ENCODE results near the gene RIN2.

RIN2 gene, protein sequence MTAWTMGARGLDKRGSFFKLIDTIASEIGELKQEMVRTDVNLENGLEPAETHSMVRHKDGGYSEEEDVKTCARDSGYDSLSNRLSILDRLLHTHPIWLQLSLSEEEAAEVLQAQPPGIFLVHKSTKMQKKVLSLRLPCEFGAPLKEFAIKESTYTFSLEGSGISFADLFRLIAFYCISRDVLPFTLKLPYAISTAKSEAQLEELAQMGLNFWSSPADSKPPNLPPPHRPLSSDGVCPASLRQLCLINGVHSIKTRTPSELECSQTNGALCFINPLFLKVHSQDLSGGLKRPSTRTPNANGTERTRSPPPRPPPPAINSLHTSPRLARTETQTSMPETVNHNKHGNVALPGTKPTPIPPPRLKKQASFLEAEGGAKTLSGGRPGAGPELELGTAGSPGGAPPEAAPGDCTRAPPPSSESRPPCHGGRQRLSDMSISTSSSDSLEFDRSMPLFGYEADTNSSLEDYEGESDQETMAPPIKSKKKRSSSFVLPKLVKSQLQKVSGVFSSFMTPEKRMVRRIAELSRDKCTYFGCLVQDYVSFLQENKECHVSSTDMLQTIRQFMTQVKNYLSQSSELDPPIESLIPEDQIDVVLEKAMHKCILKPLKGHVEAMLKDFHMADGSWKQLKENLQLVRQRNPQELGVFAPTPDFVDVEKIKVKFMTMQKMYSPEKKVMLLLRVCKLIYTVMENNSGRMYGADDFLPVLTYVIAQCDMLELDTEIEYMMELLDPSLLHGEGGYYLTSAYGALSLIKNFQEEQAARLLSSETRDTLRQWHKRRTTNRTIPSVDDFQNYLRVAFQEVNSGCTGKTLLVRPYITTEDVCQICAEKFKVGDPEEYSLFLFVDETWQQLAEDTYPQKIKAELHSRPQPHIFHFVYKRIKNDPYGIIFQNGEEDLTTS

DNA sequence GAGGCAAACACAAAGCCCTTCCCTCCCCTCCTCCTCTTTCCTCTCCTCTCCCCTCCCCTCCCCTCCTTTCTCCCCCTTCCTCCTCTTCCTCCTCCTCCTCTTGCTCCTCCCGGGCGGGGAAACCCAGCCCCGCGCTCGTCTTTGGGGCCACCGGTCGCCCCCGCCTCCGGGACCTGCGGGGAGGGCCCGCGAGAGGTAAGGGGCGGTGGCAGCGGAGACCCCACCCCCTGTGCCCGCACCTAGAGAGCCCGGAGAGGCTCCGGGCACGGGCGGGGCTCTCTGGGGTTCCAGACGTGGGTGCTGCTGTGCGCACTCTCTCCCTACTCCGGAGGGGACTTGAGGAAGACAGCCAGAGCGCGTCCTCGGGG, at the start of gene RIN2:
Gene RIN2 (plus strand): TSS at position 126 of the 368 bp plus-strand sequence. CDS start 131,344 bp downstream, outside the sequence.
- in situ Hi-C loops (cut with HindIII; ENCODE audit: low pct_ligation_motif_present, low pct_unique_long_range_greater_than_20kb, low sequenced_read_pairs), result no loop called here
- DNase-seq, result no peak

DNA sequence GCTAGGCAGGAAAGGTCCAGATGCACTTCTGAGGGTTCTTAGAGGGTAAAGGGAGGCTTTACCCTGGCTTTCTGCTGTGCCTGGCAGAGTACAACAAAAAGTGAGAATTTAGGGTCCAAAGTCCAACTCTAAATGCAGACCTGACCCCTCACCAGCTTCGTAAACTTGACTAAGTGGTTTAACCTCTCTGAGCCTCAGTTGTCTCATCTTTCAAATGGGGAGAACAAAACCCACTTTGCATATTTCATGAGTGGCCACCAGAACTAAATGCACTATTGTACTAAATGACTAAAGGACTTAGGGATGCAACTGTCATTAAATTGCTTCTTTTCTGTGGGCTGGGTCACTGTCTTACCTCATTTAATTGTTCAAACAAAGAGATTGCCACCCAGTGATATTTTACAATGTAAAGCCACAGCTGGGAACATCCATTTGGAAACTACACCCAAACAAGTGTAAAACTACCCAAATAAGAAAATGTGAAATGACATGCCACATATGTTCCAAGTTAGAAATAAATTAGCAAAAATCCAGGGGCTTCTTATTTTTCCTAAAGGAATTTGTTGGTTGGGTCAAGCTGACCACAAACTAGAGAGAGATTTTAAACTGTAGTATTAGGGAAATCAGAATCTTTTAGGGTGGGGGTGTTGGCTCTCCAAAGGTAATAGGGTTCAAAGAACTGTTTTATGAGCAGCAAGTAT, 48.3 kb upstream of the RIN2 start:
- in situ Hi-C loops (cut with HindIII; ENCODE audit: low pct_ligation_motif_present, low pct_unique_long_range_greater_than_20kb, low sequenced_read_pairs), result no loop called here
- no peak for DNase-seq

DNA sequence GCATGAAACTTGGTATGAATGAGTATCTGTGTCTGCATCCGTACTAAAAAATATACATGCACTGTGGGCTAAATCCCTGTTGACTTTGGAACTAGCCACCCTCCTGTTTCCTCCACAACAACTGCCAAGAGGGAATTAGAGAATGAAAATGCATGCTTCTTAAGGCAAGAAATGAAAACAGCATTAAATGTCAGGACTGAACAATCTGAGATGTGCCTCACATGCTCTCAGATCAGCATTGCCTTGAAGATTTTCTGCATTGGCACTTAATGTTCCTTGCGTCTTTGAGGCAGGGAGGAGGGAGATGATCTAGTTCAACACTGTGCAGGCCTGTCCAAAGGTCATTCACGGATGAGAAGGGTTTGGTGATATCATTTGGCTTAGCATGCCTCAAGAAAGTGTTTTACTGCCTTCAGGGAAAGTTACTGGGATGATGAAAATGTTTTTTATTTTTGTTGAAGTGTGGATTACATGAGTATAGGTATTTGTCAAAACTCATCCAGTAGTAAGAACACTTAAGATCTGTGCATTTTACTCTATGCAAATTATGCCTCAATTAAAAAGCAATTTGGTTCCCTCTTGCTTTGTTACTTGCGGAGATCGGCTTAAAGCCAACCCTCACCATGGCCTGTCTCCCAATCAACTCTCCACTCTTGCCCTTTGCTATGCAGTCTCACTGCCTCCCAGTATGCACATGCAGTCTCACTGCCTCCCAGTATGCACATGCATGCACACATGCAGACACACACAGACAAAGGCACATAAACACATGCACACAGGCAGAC, 47.5 kb upstream of the RIN2 start:
- in situ Hi-C loops (cut with HindIII; ENCODE audit: low pct_ligation_motif_present, low pct_unique_long_range_greater_than_20kb, low sequenced_read_pairs), result no loop called here

DNA sequence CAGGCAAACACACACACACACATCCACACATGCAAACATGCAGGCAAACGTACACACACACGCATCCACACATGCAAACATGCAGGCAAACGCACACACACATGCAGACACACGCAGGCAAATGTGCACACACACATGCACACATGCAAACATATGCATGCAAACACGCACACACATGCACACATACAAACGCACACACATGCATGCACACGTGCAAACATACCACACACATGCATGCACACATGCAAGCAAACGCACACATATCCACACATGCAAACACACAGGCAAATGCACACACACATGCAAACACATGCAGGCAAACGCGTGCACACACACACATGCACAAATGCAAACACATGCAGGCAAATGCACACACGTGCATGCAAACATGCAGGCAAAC, 46.9 kb upstream of the RIN2 start:
- in situ Hi-C loops (cut with HindIII; ENCODE audit: low pct_ligation_motif_present, low pct_unique_long_range_greater_than_20kb, low sequenced_read_pairs), result no loop called here
- DNase-seq, result no peak

More for the DNA sequence above, 47.5 kb upstream of the RIN2 start:
- DNase-seq, result no peak

DNA sequence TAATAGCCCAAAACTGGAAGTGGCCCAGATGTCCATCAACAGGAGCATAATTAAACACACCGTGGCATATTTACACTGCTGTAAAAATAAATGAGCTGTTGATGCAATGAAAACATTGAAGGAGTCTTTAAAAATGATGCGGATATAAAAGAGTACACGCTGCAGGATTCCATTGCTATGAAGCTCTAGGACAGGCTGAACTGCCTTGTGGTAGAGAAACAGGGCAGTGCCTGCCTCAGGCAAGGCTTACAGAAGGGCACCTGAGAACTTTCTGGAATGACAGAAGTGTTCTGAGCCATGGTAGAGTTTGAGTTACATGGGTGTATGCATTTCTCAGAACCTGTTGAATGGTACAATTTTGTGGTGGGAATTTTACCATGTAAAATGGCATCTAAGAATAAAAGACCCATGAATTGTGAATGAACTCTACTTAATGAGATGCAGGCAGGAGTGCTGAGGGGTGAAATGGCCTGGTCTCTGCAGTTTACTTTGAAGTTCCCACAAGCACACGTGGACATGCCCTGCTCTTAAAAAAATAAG, 45.3 kb upstream of the RIN2 start:
- no peak for DNase-seq
- in situ Hi-C loops (cut with HindIII; ENCODE audit: low pct_ligation_motif_present, low pct_unique_long_range_greater_than_20kb, low sequenced_read_pairs), result no loop called here

DNA sequence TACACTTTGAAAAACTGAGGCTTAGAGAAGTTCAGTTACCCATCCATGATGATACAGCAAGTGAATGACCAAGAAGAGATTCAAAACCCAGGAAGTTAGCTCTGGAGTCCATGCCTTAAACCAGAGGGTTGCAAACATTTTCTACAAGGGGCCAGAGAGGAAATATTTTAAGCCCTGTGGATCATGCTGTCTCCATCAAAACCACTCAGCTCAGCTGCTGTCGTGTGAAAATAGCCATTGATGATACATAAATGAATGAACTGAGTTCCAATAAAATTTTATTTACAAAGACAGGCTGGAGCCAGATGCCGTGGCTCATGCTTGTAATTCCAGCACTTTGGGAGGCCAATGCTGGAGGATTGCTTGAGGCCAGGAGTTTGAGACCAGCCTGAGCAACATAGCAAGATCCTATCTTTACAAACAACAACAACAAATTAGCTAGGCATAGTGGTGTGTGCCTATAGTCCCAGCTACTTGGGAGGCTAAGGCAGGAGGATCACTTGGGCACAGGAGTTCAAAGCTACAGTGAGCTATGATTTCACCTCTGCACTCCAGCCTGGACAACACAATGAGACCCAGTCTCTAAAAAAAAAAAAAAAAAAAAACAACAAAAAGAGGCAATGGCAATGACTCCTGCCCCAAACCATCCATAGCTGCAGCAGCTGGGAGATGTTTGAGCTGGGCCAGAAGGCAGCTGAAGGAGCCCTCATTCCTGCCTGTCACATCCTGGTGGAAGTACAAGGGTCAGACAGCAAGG, 44.1 kb upstream of the RIN2 start:
- in situ Hi-C loops (cut with HindIII; ENCODE audit: low pct_ligation_motif_present, low pct_unique_long_range_greater_than_20kb, low sequenced_read_pairs), result no loop called here
- DNase-seq, result no peak

DNA sequence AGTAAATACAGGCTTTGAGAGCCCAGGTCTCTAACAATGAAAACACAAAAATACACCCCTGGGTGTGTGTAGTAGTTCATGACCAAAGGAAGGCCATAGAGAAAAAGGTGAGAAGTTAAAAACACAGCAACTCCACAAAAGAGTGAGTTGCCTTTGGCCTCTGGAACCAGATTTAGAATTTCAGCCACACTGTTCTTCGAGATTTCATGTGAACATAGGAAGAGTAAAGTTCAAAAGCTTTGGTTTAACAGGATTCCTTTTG, 43.5 kb upstream of the RIN2 start:
- DNase-seq, result no peak
- in situ Hi-C loops (cut with HindIII; ENCODE audit: low pct_ligation_motif_present, low pct_unique_long_range_greater_than_20kb, low sequenced_read_pairs), result no loop called here

DNA sequence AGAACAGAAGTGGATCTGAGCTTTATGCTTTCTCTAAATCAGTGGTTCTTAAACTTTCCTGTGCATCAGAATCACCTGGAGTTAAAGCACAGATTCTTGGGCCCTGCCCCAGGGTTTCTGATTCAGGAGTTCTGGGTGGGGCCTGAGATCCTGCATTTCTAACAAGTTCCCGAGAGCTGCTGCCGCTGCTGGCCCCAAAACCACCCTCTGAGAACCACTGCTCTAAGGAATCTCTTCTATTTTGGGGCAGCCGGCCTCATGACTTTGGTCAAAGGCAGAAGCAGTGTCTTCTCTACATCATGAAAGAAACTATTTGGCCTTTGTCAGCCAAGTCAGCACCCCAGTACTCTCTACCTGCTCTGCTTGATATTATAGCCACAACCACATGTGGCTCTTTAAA, 42.1 kb upstream of the RIN2 start:
- DNase-seq, result no peak
- in situ Hi-C loops (cut with HindIII; ENCODE audit: low pct_ligation_motif_present, low pct_unique_long_range_greater_than_20kb, low sequenced_read_pairs), result no loop called here

DNA sequence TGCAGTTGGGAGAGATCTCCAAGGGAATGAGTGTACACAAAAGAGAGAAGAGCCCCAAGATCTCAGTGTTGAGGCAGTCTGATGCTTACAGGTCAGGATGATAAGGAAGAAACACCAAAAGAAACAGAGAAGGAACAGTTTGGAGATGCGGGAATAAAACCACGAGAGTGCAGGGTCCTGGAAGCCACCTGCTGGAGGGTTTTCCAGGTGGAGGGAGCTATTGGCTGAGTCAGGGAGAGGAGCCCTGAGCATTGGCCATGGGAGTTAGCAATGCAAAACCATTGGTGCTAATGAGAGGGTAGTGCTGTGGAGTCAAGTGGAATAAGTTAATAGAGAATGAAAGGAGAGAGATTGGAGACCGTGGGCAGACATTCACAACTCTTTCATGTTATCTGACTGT, 39.2 kb upstream of the RIN2 start:
- no peak for DNase-seq
- in situ Hi-C loops (cut with HindIII; ENCODE audit: low pct_ligation_motif_present, low pct_unique_long_range_greater_than_20kb, low sequenced_read_pairs), result no loop called here

DNA sequence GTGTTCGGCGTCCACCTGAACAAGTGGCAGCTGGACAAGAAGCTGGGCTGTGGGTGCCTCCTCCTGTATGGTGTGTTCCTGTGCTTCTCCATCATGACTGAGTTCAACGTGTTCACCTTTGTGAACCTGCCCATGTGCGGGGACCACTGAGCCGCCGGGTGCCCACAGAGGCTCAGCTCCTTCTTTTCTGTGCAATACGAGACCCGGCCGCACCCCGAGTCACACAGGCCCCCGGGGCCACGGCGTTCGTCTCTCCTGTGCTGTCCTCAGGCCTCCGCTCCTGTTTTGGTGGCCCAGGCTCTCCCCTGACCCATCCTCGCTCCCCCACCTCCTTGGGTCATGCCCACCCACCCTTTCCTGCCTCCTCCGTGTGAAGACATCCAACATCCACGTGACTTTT, 37.1 kb upstream of the RIN2 start:
- in situ Hi-C loops (cut with HindIII; ENCODE audit: low pct_ligation_motif_present, low pct_unique_long_range_greater_than_20kb, low sequenced_read_pairs), result no loop called here

DNA sequence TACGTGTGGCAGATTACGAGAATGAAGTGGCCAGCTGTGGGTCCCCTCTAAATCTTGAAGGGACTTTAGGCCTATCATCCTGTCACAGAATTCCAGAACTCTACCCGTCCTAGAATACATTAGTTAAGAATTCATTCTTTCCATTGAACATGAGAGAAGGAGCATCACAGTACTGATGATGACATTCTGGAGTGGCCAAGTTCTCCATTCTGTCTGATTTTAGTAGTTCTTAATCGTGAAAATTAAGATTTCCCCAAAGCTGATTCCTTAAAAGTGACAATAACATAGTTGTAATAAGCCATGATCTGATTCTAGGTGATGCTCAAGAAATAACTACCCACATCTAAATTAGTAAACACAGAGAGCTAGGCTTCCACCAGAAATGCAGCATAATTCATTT, 35.0 kb upstream of the RIN2 start:
- in situ Hi-C loops (cut with HindIII; ENCODE audit: low pct_ligation_motif_present, low pct_unique_long_range_greater_than_20kb, low sequenced_read_pairs), result no loop called here
- no peak for DNase-seq

More for the DNA sequence above, 37.1 kb upstream of the RIN2 start:
- DNase-seq, result no peak

DNA sequence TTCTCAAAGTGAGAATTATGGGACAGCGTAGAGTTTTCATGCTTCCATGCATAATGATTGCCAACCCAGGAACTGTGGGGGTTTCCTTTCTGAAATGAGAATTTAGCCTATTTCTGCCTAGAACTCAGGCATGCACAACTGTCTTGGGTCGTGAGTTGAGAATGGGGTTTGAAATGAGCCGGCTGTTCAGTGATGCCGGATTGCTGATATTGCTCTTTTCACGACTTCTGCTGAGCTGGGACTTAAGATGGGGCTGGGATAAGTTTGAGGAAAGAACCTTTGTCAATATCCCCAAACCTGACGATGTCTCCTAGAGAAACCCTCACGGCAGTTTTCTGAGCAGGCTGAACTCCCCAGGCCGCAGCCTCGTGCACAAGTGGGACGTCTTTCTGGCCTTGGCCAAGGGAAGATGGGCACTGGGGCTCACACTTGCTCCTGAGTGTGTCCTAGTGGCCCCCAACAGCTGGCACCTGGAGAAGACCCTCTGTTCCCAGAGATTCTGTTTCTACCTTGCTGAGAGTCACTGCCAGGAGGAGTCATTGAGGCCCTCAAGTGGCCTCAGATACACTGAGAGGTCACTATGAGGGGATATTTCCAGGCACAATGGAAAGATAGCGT, 34.1 kb upstream of the RIN2 start:
- DNase-seq, result no peak
- in situ Hi-C loops (cut with HindIII; ENCODE audit: low pct_ligation_motif_present, low pct_unique_long_range_greater_than_20kb, low sequenced_read_pairs), result no loop called here

DNA sequence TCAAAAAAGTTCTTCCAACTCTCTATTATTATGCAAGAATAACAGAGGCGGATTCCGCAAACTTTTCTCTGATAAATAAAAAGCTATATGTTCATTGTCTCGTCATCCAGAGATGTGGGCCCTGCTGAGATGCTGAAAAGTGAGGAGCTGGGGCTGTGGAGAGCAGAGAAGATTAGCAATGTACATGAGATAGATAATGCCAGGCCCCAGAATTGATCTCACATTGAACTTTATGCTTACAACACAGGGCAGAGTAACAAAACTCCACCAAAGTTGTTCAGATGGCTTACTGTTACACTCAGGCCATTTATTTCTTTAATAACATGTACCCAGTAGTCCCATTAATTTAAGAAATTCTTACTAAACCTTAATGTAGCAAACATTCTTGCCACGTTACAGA, 32.7 kb upstream of the RIN2 start:
- in situ Hi-C loops (cut with HindIII; ENCODE audit: low pct_ligation_motif_present, low pct_unique_long_range_greater_than_20kb, low sequenced_read_pairs), result no loop called here
- DNase-seq, result no peak

DNA sequence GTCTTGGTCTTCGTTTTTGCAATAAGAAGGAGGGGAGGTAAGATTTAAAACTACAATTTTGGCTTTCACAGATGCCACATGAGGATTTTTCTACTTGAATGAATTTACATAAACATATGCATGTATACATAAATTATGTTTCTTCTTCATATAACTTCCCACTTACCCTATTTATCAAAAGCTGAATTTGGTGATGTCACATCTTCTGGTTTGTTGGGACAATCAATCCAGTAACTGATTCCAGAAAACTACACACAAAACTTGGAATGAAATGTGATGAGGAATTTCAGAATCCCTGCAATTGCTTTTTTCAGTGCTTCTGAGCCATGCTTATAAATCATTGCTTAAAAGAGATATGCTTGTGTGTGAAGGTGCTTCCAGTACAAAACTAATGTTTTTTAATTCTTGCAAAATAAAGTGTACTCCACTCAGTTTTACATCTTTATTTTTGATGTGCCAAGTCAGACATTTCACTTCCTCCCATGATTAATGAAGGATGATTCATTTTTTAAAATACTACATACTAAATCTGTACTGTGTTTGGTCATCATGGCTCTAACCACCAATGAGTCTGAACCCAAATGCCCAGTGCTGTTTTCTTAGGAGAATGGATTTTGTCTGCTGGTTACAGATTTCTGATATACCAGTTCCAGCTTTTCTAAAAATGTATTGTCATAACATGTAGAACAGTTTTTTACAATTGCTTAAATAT, 32.1 kb upstream of the RIN2 start:
- no peak for DNase-seq
- in situ Hi-C loops (cut with HindIII; ENCODE audit: low pct_ligation_motif_present, low pct_unique_long_range_greater_than_20kb, low sequenced_read_pairs), result no loop called here

DNA sequence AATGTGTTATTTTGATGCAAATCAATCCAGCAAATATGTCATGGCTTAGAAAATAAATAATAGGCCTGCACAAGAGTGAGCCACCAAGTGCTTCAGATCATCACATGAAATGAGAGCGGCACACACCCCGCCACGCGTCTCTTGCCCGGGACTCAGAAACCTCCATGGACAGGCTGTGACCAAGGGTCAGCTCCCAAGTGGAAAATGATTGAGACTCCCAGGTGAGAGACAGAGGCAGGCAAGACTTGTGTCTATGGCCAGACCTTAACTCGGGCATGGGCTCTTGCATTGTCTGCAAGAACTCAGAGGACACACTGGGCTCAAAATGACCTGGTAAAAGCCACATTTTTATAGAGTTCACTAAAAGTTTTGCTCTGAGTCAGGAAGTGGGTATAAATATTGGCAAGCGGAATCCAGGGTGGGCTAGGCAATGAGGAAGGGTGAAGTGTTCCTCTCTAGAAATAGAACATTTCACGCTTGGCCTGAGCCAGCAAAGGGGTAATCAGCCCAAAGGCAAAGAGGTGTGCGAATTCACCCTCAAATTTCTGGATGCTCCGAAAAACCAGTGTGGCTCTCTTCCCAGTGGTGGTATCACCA, 30.7 kb upstream of the RIN2 start:
- in situ Hi-C loops (cut with HindIII; ENCODE audit: low pct_ligation_motif_present, low pct_unique_long_range_greater_than_20kb, low sequenced_read_pairs), result no loop called here
- DNase-seq, result no peak

DNA sequence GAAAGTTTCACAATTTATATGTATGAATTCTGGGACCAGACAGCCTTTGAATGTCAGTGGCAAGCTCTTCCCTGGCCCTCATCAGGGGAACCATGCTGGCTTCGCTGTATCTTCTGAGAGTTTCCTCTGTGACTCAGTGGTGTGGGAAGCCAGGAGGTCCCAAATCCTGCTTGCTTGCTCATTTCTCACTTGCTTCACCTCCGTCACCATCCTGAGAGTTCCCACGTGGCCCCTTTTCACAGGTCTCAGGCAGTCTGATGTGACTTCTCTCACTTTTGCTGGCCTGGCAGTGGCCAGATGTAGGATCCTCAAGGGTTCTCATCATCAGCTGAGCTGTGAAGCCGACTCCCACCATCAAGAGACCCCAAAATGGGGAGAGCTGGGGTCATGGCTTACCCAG, 28.4 kb upstream of the RIN2 start:
- no peak for DNase-seq
- in situ Hi-C loops (cut with HindIII; ENCODE audit: low pct_ligation_motif_present, low pct_unique_long_range_greater_than_20kb, low sequenced_read_pairs), result no loop called here

DNA sequence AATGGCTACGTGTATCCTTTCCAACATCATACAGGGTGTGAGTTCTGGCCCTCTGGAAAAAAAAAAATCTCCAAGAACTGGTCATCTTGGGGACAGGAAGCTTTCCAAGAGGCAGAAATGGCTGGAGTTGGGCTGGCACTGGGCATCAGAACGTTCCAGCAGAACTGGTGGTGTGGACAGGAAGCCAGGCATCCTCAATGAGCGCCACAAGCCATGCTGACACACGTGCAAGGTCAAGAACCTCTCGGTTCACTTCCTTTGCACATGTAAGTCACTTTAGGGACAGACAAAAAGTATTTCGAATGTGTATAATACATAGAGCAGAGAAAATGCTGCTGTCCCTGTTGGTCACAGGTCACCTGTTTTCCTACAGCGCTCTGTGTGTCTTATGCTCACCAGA, 27.4 kb upstream of the RIN2 start:
- no peak for DNase-seq
- in situ Hi-C loops (cut with HindIII; ENCODE audit: low pct_ligation_motif_present, low pct_unique_long_range_greater_than_20kb, low sequenced_read_pairs), result no loop called here

Measured in ACHN (cell line).